ENCODE measurements around the gene DNAJB8.

DNA sequence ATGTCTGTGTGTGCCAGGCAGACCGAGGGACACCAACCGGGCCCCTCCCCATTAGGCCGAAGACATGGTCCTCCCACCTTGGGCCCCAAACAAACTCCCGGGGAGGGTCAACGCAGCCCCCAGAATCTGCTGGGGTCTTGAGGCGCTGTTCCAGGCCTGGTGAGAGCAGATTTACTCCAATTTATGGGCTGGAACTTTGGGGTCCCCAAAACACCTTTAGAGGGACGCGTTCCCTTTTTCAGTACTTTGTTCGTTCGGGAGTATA, 23.9 kb upstream of the DNAJB8 start:
- TF ChIP-seq, protein P1, sequence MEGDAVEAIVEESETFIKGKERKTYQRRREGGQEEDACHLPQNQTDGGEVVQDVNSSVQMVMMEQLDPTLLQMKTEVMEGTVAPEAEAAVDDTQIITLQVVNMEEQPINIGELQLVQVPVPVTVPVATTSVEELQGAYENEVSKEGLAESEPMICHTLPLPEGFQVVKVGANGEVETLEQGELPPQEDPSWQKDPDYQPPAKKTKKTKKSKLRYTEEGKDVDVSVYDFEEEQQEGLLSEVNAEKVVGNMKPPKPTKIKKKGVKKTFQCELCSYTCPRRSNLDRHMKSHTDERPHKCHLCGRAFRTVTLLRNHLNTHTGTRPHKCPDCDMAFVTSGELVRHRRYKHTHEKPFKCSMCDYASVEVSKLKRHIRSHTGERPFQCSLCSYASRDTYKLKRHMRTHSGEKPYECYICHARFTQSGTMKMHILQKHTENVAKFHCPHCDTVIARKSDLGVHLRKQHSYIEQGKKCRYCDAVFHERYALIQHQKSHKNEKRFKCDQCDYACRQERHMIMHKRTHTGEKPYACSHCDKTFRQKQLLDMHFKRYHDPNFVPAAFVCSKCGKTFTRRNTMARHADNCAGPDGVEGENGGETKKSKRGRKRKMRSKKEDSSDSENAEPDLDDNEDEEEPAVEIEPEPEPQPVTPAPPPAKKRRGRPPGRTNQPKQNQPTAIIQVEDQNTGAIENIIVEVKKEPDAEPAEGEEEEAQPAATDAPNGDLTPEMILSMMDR (IDR thresholded peaks at IDR 0.05), result no peak
- no peak for TF ChIP-seq RFX5 (IDR thresholded peaks at IDR 0.05)
- no peak for TF ChIP-seq HDAC2 (IDR thresholded peaks at IDR 0.05)
- no peak for TF ChIP-seq RCOR1 (IDR thresholded peaks at IDR 0.05; ENCODE audit: low read depth, low read length)
- TF ChIP-seq EP300 (IDR thresholded peaks at IDR 0.05), result no peak
- TF ChIP-seq SMC3 (IDR thresholded peaks at IDR 0.05), result no peak

Data from A549 (cell line).